HuH-7.5 (cell line): ENCODE measurements around the gene ADAMTS17.

Source experiments
- DNase-seq: peaks from one replicate; pipeline ENCODE4 v3.0.0; 2011; ENCODE audit warnings: low spot score

The ADAMTS17 gene

GRCh38 chr15:100196326-100197058 lies 145.3 kb downstream of the ADAMTS17 start:
- DNase-seq: no peak

- DNase-seq: no peak
These were observed 146.8 kb downstream of the ADAMTS17 start for GRCh38 chr15:100194996-100195395.

- DNase-seq: no peak
These were observed 148.4 kb downstream of the ADAMTS17 start for GRCh38 chr15:100193277-100193860.

GRCh38 chr15:100192097-100193080 lies 149.4 kb downstream of the ADAMTS17 start:
- DNase-seq: no peak

GRCh38 chr15:100191161-100191560 lies 150.6 kb downstream of the ADAMTS17 start:
- DNase-seq: no peak

GRCh38 chr15:100190675-100191074 lies 151.1 kb downstream of the ADAMTS17 start:
- DNase-seq: no peak

- DNase-seq: no peak
These were observed 151.9 kb downstream of the ADAMTS17 start for GRCh38 chr15:100189849-100190248.

GRCh38 chr15:100189319-100189718 lies 152.5 kb downstream of the ADAMTS17 start:
- no peak for DNase-seq

- no peak for DNase-seq
These were observed 154.1 kb downstream of the ADAMTS17 start for GRCh38 chr15:100187677-100188076.

GRCh38 chr15:100186960-100187359 lies 154.8 kb downstream of the ADAMTS17 start:
- no peak for DNase-seq

GRCh38 chr15:100186366-100186765 lies 155.4 kb downstream of the ADAMTS17 start:
- DNase-seq: no peak

- no peak for DNase-seq
These were observed 157.8 kb downstream of the ADAMTS17 start for GRCh38 chr15:100183921-100184495.

- no peak for DNase-seq
These were observed 160.9 kb downstream of the ADAMTS17 start for GRCh38 chr15:100180921-100181320.

GRCh38 chr15:100175406-100176114 lies 166.2 kb downstream of the ADAMTS17 start:
- no peak for DNase-seq

- no peak for DNase-seq
These were observed 166.9 kb downstream of the ADAMTS17 start for GRCh38 chr15:100174904-100175275.

- DNase-seq: no peak
These were observed 167.4 kb downstream of the ADAMTS17 start for GRCh38 chr15:100174159-100174903.

- DNase-seq: no peak
These were observed 169.3 kb downstream of the ADAMTS17 start for GRCh38 chr15:100172356-100173024.

- DNase-seq: no peak
These were observed 170.4 kb downstream of the ADAMTS17 start for GRCh38 chr15:100171411-100171810.

GRCh38 chr15:100170291-100171210 lies 171.2 kb downstream of the ADAMTS17 start:
- DNase-seq: no peak
